ENCODE results near the gene SNRNP35.
"Not testable (repeated sequence)": the region's sequence is repeated elsewhere in the genome, so short reads cannot be mapped to it uniquely, and the experiment has no call there.

Gene SNRNP35

DNA sequence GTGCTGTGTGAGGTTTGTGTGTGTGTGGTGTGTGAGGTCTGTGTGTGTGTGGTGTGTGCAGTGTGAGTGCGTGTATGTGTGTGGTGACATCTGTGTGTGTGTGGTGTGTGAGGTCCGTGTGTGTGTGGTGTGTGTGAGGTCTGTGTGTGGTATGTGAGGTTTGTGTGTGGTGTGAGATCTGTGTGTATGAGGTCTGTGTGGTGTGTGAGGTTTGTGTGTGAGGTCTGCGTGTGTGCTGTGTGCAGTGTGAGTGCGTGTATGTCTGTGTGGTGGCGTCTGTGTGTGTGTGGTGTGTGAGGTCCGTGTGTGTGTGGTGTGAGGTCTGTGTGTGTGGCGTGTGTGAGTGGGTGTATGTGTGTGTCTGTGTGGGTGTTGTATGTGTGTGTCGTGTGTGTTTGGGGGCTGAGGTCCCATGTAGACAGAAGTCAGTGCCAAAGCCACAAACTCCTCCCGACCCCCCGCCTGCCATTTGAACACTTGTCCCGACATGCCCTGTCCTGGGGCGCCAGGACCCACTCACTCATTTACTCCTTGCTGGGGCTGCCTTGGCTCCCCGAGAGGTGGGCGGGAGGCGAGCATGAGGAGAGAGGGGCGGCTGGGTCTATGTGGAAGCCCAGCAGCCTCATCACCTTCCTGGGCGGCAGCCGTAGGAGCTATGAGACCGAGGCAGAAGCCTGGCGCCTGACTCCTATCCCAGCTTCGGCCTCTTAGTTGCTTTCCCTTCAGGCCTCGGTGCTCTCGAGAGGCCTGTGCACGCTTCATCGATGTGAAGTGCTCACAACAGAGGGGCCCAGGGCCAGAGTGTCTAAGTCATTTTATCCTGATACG is 55.1 kb downstream of the SNRNP35 start:
- TF ChIP-seq CTCF (IDR thresholded peaks at IDR 0.05; ENCODE audit: low read length) (no peak), EZH2phosphoT487 (IDR thresholded peaks at IDR 0.05; ENCODE audit: low read length) (no peak), EZH2 (optimal IDR thresholded peaks at IDR 0.05; ENCODE audit: low read depth, low read length) (no peak)
- Histone ChIP-seq H3K27ac (ENCODE audit: low read length) (no peak overlapping the region), H3K9me3 (replicated peaks; ENCODE audit: insufficient read depth, low read length) (no peaks in the 10 kb centered on the region), H3K27me3 (replicated peaks; ENCODE audit: insufficient read depth, low read length) (no peaks in the 10 kb centered on the region), H3K9ac (ENCODE audit: low read length) (no peak overlapping the region), H3K36me3 (replicated peaks; ENCODE audit: insufficient read depth, low read length) (no peaks in the 10 kb centered on the region), H3K4me3 (ENCODE audit: low read length) (no peak overlapping the region), H3K4me2 (ENCODE audit: low read depth, low read length) (no peak overlapping the region), H4K20me1 (ENCODE audit: insufficient read depth, low read length) (no peaks in the 10 kb centered on the region), H3K4me1 (ENCODE audit: low read length) (no peaks in the 10 kb centered on the region), H3K79me2 (ENCODE audit: low read length) (no peaks in the 10 kb centered on the region), H2AFZ (ENCODE audit: low read length) (no peak overlapping the region), H3F3A (ENCODE audit: insufficient read depth, low read length) (no peaks in the 10 kb centered on the region), H3K9me2 (replicated peaks; ENCODE audit: insufficient read depth, low read length) (no peaks in the 10 kb centered on the region)
- no peak for DNase-seq

DNA sequence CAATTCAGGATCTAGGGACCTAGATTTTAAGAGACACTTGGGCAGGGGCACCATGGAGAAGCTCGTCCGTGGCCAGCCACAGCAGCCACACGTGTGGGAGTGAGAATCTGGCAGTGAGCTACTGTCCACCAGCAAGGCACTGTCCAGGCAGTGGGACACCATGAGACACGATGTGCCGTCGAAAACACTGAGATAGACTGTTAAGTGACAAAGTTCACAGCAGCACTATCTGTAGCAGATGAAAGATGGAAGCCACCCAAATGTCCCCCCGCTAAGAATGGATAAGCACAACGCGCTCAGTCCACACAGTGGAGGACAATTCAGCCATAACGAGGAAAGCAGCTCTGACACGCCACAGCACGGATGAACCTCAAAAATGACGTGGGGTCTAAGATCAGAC is 55.9 kb downstream of the SNRNP35 start:
- Histone ChIP-seq H3K9ac (ENCODE audit: low read length) (no peak overlapping the region), H3K79me2 (ENCODE audit: low read length) (no peaks in the 10 kb centered on the region), H3K9me3 (replicated peaks; ENCODE audit: insufficient read depth, low read length) (no peaks in the 10 kb centered on the region), H3K4me2 (ENCODE audit: low read depth, low read length) (no peak overlapping the region), H3K4me1 (ENCODE audit: low read length) (no peaks in the 10 kb centered on the region), H3K9me2 (replicated peaks; ENCODE audit: insufficient read depth, low read length) (no peaks in the 10 kb centered on the region), H3K4me3 (ENCODE audit: low read length) (no peak overlapping the region), H3K27ac (ENCODE audit: low read length) (no peak overlapping the region), H3K27me3 (replicated peaks; ENCODE audit: insufficient read depth, low read length) (no peaks in the 10 kb centered on the region), H4K20me1 (ENCODE audit: insufficient read depth, low read length) (no peaks in the 10 kb centered on the region), H3F3A (ENCODE audit: insufficient read depth, low read length) (no peaks in the 10 kb centered on the region), H2AFZ (ENCODE audit: low read length) (no peak overlapping the region), H3K36me3 (replicated peaks; ENCODE audit: insufficient read depth, low read length) (no peaks in the 10 kb centered on the region)
- TF ChIP-seq CTCF (IDR thresholded peaks at IDR 0.05; ENCODE audit: low read length) (no peak), EZH2 (optimal IDR thresholded peaks at IDR 0.05; ENCODE audit: low read depth, low read length) (no peak), EZH2phosphoT487 (IDR thresholded peaks at IDR 0.05; ENCODE audit: low read length) (no peak)
- no peak for DNase-seq

GRCh38 chr12:123514582-123515221 is 56.8 kb downstream of the SNRNP35 start:
- not testable (repeated sequence) for H3K27me3 ChIP-seq (replicated peaks; ENCODE audit: insufficient read depth, low read length); H3K9me2 ChIP-seq (replicated peaks; ENCODE audit: insufficient read depth, low read length); H3K79me2 ChIP-seq (ENCODE audit: low read length); H3K9ac ChIP-seq (ENCODE audit: low read length); DNase-seq; H3K9me3 ChIP-seq (replicated peaks; ENCODE audit: insufficient read depth, low read length); H3K4me1 ChIP-seq (ENCODE audit: low read length); H3F3A ChIP-seq (ENCODE audit: insufficient read depth, low read length); H3K4me2 ChIP-seq (ENCODE audit: low read depth, low read length); H2AFZ ChIP-seq (ENCODE audit: low read length); H3K36me3 ChIP-seq (replicated peaks; ENCODE audit: insufficient read depth, low read length); H4K20me1 ChIP-seq (ENCODE audit: insufficient read depth, low read length); H3K4me3 ChIP-seq (ENCODE audit: low read length); H3K27ac ChIP-seq (ENCODE audit: low read length)
